PFSK-1 (cell line): ENCODE measurements around the gene ARHGAP44.

ENCODE experiments used
- FOXP2 ChIP-seq: optimal IDR thresholded peaks from 2 replicates; pipeline ENCODE3; 2011; ENCODE audit warnings: borderline replicate concordance, control low read depth, inconsistent platforms; ENCODE audit not compliant: insufficient read depth; ENCODE audit errors: extremely low read length, extremely low read depth
- POLR2AphosphoS5 ChIP-seq: IDR thresholded peaks from 2 replicates; pipeline ENCODE4 v1.6.1; 2012; ENCODE audit warnings: low read depth, mild to moderate bottlenecking, control low read depth, low read length, moderate library complexity
- SIN3A ChIP-seq: IDR thresholded peaks from 2 replicates; pipeline ENCODE4 v1.6.1; 2012; ENCODE audit warnings: mild to moderate bottlenecking, low read length, moderate library complexity, borderline replicate concordance; ENCODE audit not compliant: insufficient read depth
- TAF1 ChIP-seq: IDR thresholded peaks from 2 replicates; pipeline ENCODE4 v1.6.1; 2012; ENCODE audit warnings: low read length, control low read depth, borderline replicate concordance; ENCODE audit not compliant: insufficient read depth
- TF ChIP-seq, protein P1 (sequence below), 2 experiments: IDR thresholded peaks; 2 replicates each; pipeline versions ENCODE4 v1.6.1 to v1.8.0; 2011 to 2012; ENCODE audit warnings: low read depth in 2 of 2, low read length in 2 of 2, control low read depth in 1 of 2, inconsistent platforms in 1 of 2, mild to moderate bottlenecking in 1 of 2, moderate library complexity in 1 of 2; ENCODE audit not compliant: insufficient read depth in 1 of 2

DNA sequence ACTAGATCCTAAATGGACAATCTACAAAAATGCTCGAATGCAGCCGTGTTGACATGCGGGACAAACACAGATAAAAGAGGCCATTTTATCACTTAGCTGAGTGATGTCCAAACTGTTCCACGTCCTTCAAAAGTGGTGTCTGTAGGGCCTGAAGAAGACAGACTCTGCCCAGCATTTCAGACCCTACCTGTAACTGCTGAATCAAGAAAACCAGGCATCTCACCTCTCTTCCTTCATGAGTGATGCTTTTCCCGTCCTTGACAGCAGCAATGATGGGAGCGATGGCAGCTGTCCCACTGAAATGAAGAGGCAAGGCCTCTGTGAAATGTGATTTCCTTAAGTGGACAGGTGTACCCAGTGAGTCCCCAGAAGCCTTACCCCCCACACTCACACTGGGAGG is 216.2 kb downstream of the ARHGAP44 start:
- TF ChIP-seq POLR2AphosphoS5 (no peak), TAF1 (no peak), SIN3A (no peak), FOXP2 (no peak)
- TF ChIP-seq, protein P1, sequence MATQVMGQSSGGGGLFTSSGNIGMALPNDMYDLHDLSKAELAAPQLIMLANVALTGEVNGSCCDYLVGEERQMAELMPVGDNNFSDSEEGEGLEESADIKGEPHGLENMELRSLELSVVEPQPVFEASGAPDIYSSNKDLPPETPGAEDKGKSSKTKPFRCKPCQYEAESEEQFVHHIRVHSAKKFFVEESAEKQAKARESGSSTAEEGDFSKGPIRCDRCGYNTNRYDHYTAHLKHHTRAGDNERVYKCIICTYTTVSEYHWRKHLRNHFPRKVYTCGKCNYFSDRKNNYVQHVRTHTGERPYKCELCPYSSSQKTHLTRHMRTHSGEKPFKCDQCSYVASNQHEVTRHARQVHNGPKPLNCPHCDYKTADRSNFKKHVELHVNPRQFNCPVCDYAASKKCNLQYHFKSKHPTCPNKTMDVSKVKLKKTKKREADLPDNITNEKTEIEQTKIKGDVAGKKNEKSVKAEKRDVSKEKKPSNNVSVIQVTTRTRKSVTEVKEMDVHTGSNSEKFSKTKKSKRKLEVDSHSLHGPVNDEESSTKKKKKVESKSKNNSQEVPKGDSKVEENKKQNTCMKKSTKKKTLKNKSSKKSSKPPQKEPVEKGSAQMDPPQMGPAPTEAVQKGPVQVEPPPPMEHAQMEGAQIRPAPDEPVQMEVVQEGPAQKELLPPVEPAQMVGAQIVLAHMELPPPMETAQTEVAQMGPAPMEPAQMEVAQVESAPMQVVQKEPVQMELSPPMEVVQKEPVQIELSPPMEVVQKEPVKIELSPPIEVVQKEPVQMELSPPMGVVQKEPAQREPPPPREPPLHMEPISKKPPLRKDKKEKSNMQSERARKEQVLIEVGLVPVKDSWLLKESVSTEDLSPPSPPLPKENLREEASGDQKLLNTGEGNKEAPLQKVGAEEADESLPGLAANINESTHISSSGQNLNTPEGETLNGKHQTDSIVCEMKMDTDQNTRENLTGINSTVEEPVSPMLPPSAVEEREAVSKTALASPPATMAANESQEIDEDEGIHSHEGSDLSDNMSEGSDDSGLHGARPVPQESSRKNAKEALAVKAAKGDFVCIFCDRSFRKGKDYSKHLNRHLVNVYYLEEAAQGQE (IDR thresholded peaks at IDR 0.05; ENCODE audit: insufficient read depth in 1 of 2, low read depth in 2 of 2, low read length in 2 of 2): no peak
